GM19099 (cell line): ENCODE results near the gene TNS3.

Experiments used
- POLR2A ChIP-seq: IDR thresholded peaks from 3 replicates; pipeline ENCODE4 v1.6.1; 2011; ENCODE audit warnings: low read depth; ENCODE audit not compliant: insufficient read length; ENCODE audit errors: extremely low read depth

Gene TNS3

GRCh38 chr7:47516386-47516785 is 65.5 kb downstream of the TNS3 start:
- TF ChIP-seq POLR2A: no peak

DNA sequence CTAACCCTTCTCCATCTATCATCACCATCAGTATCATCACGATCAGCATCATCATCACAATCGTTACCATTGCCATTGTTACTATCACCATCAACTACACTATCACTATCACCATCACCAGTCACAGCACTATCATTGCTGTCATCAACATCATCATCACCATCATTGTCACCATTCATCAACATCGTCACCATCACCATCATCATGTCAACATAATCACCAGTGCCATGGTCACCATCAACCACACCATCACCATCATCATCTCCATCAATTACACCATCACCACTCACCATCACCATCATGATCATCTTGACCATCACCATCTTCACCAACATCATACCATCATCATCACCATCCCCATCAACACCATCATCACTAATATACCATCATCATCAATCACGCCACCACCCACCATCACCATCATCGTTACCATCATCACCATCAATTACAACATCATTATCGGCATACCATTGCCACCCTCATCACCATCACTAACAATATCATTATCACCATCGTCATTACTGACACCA is 66.5 kb downstream of the TNS3 start:
- no peak for TF ChIP-seq POLR2A

DNA sequence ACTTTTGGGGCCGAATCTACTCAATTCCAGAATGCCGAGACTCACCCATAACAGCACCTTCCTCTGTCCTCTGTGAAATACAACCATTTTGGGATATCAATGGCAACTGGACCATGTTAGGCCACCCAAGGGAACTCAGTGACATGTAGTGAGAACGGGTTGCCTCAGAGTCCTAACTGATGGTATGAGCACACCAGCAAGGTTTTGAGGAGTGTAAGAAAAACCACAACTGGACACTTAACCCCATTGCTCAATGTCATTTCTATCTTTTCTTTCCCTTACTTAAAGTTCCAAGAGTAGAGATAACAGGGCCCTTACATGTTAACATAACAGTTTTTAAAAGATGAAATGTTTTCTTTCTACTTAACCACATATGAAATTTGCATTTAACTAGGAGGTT is 67.1 kb downstream of the TNS3 start:
- no peak for TF ChIP-seq POLR2A

GRCh38 chr7:47514367-47514766 is 67.5 kb downstream of the TNS3 start:
- no peak for TF ChIP-seq POLR2A

DNA sequence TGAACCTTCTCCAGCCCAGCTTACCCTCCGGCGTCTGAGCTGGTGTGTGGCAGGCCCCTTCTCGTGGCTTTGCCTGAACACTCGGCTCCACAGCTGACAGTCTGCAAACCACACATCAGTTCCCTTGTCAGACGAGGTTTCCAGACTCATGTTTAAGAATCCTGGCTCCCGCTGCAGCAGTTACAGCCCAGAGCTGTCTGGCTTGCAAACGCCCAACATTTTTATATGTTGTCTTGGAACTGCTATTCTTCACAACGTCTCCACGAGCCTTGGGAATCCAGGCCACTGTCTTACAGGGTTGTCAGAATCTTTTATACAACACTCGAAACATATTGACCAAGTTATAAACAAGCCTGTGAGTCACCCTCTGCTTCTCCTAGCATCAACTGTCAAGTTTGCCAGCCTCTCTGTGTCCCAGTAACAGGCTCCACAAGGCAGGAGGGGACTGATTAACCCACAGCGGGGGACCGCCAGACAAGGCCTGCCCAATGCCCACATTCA is 68.1 kb downstream of the TNS3 start:
- TF ChIP-seq POLR2A: no peak

DNA sequence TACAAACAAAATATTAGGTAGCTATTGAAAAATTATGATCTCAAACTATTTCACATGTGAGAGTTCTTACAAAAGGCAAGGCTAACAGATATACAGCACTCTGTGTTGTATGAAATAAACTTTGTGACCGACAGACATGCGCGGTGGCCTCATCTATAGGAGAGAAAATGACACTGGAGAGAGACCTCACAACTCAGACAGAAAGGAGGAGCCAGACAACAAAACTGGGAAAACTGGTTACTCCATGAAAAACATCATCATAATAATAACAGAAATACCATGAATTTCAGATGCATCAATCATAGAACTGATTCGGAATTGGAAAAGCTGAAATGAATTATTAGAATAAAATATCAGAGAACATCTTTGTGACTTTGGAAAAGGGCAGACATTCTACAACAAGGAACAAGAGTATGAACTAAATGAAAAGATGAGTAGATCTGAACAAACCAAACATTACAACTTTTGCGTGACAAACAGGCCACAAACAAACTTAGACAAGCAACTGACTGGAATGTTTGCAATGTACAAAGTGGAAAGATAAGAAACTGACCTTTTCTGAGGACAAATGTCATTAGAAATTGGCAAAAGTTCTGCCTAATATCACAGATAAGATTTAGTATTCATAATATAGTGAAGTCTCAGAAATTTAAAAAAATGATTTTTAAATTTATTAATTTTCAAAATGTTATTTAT is 69.3 kb downstream of the TNS3 start:
- no peak for TF ChIP-seq POLR2A

DNA sequence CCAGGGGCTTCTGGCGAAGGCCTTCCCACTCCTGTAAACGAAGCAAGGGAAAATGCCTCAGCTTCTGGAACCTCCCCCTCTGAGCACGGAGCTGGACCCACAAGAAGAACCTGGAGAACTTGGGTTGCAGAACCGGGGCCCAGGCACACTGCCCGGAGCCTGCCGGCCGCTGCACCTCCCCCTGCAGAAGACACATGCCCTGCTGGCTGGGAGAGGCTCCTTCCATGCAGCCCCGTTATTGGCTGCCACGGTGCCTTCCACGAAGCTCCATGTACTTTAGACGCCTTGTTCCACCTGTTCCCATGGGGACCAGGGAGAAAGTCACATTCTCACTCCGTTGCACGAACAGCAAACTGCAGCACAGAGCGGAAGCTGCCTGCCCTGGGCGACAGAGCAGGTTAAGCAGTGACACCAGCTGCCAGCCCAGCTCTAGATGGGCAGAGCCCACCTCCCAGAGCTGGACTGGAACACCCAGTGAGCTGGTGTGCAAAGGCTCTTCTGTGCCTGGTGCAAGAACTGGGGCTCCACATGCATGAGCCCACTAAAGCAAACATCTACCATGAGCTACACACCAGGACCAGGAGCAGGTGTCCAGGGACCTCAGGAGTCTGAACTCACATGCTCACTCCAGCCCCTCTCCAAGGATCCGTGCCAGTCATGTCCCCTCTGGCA is 70.1 kb downstream of the TNS3 start:
- TF ChIP-seq POLR2A: no peak

- TF ChIP-seq POLR2A: no peak
Observed at GRCh38 chr7:47510786-47511185, 71.1 kb downstream of the TNS3 start.

- TF ChIP-seq POLR2A: no peak
Observed at GRCh38 chr7:47510192-47510591, 71.7 kb downstream of the TNS3 start.

- no peak for TF ChIP-seq POLR2A
Observed at GRCh38 chr7:47509571-47509970, 72.3 kb downstream of the TNS3 start.

DNA sequence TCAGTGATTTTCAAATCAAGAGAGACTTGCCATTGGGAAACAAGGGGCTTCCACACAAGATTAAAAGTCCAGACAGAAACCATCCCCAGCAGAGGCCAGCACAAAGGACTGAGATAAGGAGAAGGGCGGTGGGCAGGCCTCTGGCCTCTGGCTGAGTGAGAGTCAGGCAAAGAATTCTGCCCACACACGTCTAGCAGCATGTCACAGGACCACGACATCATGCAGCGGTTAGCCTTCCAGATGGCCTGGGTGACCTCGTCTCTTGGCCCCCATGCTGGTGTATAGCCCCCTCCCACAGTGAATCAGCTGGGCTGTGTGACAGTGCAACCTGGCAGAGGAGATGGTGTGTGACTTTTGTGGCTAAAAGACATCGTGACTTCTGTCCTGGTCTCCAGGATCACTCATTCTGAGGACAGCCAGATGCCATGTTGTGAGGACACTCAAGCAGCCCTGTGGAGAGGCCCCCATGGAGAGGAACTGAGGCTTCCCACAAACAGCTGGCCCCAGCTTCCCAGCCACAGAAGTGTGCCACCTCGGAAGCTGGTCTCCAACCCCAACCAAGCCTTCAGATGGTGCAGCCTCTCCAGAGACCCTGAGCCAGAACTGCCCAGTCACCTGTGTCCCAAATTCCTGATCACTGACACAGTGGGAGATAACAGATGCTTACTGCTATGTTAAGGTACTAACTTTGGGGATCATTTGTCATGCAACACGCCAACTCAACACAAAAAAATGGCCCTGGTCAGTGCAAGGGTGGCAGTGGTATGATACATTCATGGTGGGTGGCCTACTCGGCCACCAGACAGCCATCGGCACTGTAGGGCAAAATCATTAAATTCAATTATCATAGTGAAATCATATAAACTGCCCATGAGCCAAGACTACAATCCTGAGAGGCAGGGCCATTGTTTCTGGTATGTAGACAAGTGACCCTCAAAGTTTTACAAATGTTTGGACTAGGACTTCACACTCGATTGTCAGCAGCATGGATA is 73.2 kb downstream of the TNS3 start:
- no peak for TF ChIP-seq POLR2A

DNA sequence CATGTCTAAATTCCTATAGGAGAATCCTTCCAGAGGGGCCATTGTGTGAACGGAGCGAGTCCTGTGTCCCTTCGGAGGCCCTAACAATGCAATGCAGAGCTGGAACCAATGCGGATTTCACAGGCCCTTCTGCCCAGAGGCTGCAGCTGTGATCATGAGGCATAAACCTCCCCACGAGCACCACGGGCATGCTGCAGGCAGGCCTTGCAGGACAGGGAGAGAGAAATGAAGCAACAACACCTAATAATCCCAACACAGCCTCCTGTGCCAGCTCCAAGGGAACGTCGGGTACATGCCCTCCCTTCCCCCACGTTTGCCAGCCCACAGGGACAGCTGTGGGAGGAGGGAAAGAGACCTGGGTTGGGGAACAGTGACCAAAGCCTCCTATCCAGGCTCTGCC is 74.4 kb downstream of the TNS3 start:
- TF ChIP-seq POLR2A: no peak

GRCh38 chr7:47506382-47507339 is 75.2 kb downstream of the TNS3 start:
- TF ChIP-seq POLR2A: no peak
